ENCODE results near the gene MYOCD.

DNA sequence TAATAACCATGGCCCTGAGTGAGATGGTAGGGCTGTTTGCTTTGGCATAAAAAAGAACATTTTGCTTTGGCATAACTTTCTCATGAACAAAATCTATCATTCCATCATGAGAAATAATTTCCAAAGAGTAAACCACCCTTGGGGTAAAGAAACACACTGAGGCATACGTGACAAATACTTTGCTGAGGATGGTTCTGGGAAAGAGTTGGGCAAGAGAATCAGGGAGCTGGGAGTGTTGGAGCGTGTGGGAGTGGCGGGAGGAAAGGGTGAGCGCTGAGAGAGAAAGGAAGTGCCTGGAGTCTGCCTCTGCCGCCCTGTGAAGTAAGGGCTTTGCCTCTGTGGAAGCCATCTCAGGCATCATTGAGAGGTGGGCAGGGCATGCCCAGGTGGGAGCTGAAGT is 63.4 kb downstream of the MYOCD start:
- TF ChIP-seq, protein P1, sequence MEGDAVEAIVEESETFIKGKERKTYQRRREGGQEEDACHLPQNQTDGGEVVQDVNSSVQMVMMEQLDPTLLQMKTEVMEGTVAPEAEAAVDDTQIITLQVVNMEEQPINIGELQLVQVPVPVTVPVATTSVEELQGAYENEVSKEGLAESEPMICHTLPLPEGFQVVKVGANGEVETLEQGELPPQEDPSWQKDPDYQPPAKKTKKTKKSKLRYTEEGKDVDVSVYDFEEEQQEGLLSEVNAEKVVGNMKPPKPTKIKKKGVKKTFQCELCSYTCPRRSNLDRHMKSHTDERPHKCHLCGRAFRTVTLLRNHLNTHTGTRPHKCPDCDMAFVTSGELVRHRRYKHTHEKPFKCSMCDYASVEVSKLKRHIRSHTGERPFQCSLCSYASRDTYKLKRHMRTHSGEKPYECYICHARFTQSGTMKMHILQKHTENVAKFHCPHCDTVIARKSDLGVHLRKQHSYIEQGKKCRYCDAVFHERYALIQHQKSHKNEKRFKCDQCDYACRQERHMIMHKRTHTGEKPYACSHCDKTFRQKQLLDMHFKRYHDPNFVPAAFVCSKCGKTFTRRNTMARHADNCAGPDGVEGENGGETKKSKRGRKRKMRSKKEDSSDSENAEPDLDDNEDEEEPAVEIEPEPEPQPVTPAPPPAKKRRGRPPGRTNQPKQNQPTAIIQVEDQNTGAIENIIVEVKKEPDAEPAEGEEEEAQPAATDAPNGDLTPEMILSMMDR (conservative IDR thresholded peaks at IDR 0.05 in 1 of 2, IDR thresholded peaks at IDR 0.05 in 1 of 2; ENCODE audit: extremely low read depth in 1 of 2, insufficient read depth in 1 of 2, low read depth in 1 of 2, low read length in 2 of 2) = no peak
- TF ChIP-seq EZH2 (IDR thresholded peaks at IDR 0.05; ENCODE audit: borderline replicate concordance, low read length) = no peak

All from mammary epithelial cell (primary cell).